GM18909 (cell line): ENCODE measurements around the gene VSIG1.

Experiments used
- ATAC-seq: cut with Tn5 transposase; IDR thresholded peaks from one replicate; pipeline ENCODE4 v1.9.1; 2021; ENCODE audit warnings: mild to moderate bottlenecking; ENCODE audit not compliant: unreplicated experiment, poor library complexity

Gene VSIG1

GRCh38 chrX:108127152-108127551 lies 82.3 kb downstream of the VSIG1 start:
- ATAC-seq: no peak
